ENCODE data around the gene ACSL1. TPM values are rescaled to one million over a fixed set of nuclear protein-coding genes. Genes with fewer than 3 reads are reported as not detected.
"Not testable (repeated sequence)": the region's sequence is repeated elsewhere in the genome, so short reads cannot be mapped to it uniquely, and the experiment has no call there.

ACSL1 gene
- total and polyA plus RNA-seq, 9 of the 15 experiments (the other 6 are each of a cell fraction or from before 2014, with no cell fraction given), result 6.7 to 24.1 (median 15.0) TPM

DNA sequence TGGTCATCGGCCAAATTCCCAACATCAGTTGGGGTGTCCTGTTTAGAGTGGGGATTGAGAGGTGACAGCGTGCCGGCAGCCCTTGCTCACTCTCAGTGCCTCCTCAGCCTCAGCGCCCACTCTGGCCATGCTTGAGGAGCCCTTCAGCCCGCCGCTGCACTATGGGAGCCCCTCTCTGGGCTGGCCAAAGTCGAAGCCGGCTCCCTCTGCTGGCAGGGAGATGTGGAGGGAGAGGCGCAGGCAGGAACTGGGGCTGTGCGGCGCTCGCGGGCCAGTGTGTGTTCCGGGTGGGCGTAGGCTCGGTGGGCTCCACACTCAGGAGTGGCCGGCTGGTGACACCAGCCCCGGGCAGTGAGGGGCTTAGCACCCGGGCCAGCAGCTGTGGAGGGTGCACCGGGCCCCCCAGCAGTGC is 84.8 kb downstream of the ACSL1 start (continued):
- no peak for TF ChIP-seq POLR2H (tag; IDR thresholded peaks at IDR 0.05; ENCODE audit: low read depth)
- no peak for TF ChIP-seq IRF2 (CRISPR knock-in tag; IDR thresholded peaks at IDR 0.05)
- TF ChIP-seq ZNF561 (CRISPR knock-in tag; conservative IDR thresholded peaks at IDR 0.05), result no peak
- TF ChIP-seq HMG20A (CRISPR knock-in tag; conservative IDR thresholded peaks at IDR 0.05), result no peak
- no peak for TF ChIP-seq CREM (IDR thresholded peaks at IDR 0.05; ENCODE audit: low read depth)
- TF ChIP-seq EWSR1 (IDR thresholded peaks at IDR 0.05; ENCODE audit: borderline replicate concordance, low read depth, partially characterized antibody), result no peak
- no peak for TF ChIP-seq ZC3H8 (IDR thresholded peaks at IDR 0.05)

DNA sequence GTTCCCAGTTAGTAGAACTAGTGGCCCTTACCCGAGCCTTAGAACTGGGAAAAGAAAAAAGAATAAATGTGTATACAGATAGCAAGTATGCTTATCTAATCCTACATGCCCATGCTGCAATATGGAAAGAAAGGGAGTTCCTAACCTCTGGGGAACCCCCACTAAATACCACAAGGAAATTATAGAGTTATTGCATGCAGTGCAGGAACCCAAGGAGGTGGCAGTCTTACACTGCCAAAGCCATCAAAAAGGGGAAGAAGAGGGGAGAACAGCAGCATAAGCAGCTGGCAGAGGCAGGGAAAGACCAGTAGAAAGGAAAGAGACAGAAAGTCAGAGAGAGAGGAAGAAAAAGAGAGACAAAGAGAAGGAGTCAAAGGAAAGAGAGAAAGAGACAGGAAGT is 86.2 kb downstream of the ACSL1 start:
- H2AFZ ChIP-seq (ENCODE audit: low read depth, low read length); H4K20me1 ChIP-seq (replicated peaks; ENCODE audit: control insufficient read depth, insufficient read depth, low read length); H3K4me1 ChIP-seq (replicated peaks in 1 of 2; ENCODE audit: control insufficient read depth in 2 of 2, insufficient read depth in 2 of 2, low read length in 2 of 2); DNase-seq (ENCODE audit: extremely low read depth in 1 of 4, low spot score in 3 of 4); H3K79me2 ChIP-seq (ENCODE audit: control insufficient read depth, insufficient read depth, low read length); H3K27me3 ChIP-seq (ENCODE audit: control insufficient read depth in 2 of 2, insufficient read depth in 2 of 2, low read length in 2 of 2); H3K9me3 ChIP-seq (replicated peaks; ENCODE audit: control insufficient read depth, insufficient read depth, low read depth, low read length); H3K9me1 ChIP-seq (ENCODE audit: control insufficient read depth, insufficient read depth, low read length); H3K27ac ChIP-seq (ENCODE audit: extremely low read depth, low read depth, low read length); CTCF ChIA-PET (ENCODE audit: low intra/inter-chr PET ratio); H3K36me3 ChIP-seq (ENCODE audit: control insufficient read depth, insufficient read depth, low read length); H3K4me3 ChIP-seq; ATAC-seq; POLR2A ChIA-PET; FAIRE-seq; H3K4me2 ChIP-seq (ENCODE audit: insufficient read depth, low read length); in situ Hi-C loops (cut with MboI); H3K9ac ChIP-seq (ENCODE audit: insufficient read depth in 1 of 2, low read depth in 2 of 2, low read length in 2 of 2); BruUV-seq (replicated peaks): not testable (repeated sequence)
- intact Hi-C loops (cut with micrococcal nuclease), result loop anchor here (10.0 kb wide), 1 partner anchor 475 kb away; no protein-coding TSS in a partner anchor
- TF ChIP-seq TRIM24 (IDR thresholded peaks at IDR 0.05), result peak in 1 of 2 experiments; percentile 41; a peak in 1 of 4 replicates
- 0% methylated on average over 1 of the region's 1 CpG for WGBS (ENCODE audit: insufficient coverage, low coverage, missing lambda C conversion rate)

Data from K562 (cell line).